Activated CD4-positive, alpha-beta T cell treated with anti-CD3 and anti-CD28 coated beads for 4 hours (primary cell): ENCODE measurements around the gene TAS2R16.

Experiments
- DNase-seq, 2 donors: peaks; one replicate each; pipeline ENCODE4 v3.0.0-alpha.2; 2020

TAS2R16 gene

GRCh38 chr7:122995600-122995999, at the start of gene TAS2R16:
Gene TAS2R16 (minus strand): TSS chr7:122995700. CDS start chr7:122995634, 66 bp downstream.
- no peak for DNase-seq

GRCh38 chr7:123043642-123044041, 48.1 kb upstream of the TAS2R16 start:
- no peak for DNase-seq

GRCh38 chr7:123041101-123041500, 45.6 kb upstream of the TAS2R16 start:
- no peak for DNase-seq

- no peak for DNase-seq
Measured at GRCh38 chr7:123039269-123039668, 43.8 kb upstream of the TAS2R16 start.

- DNase-seq: no peak
Measured at GRCh38 chr7:123034106-123034505, 38.6 kb upstream of the TAS2R16 start.

GRCh38 chr7:123030631-123031030, 35.1 kb upstream of the TAS2R16 start:
- DNase-seq: no peak

GRCh38 chr7:123028339-123028738, 32.8 kb upstream of the TAS2R16 start:
- DNase-seq: no peak

- DNase-seq: no peak
Measured at GRCh38 chr7:123026251-123026650, 30.8 kb upstream of the TAS2R16 start.

GRCh38 chr7:123024989-123025758, 29.7 kb upstream of the TAS2R16 start:
- no peak for DNase-seq

GRCh38 chr7:123023126-123023525, 27.6 kb upstream of the TAS2R16 start:
- DNase-seq: no peak

GRCh38 chr7:123022576-123022975, 27.1 kb upstream of the TAS2R16 start:
- DNase-seq: no peak

- no peak for DNase-seq
Measured at GRCh38 chr7:123012435-123012834, 16.9 kb upstream of the TAS2R16 start.

- DNase-seq: no peak
Measured at GRCh38 chr7:123011766-123012369, 16.4 kb upstream of the TAS2R16 start.

- no peak for DNase-seq
Measured at GRCh38 chr7:123004931-123005330, 9.4 kb upstream of the TAS2R16 start.

- DNase-seq: no peak
Measured at GRCh38 chr7:123003539-123004126, 8.1 kb upstream of the TAS2R16 start.

GRCh38 chr7:122989577-122989976, 5.9 kb downstream of the TAS2R16 start:
- no peak for DNase-seq

GRCh38 chr7:122989041-122989440, 6.5 kb downstream of the TAS2R16 start:
- no peak for DNase-seq

- DNase-seq: no peak
Measured at GRCh38 chr7:122988333-122988732, 7.2 kb downstream of the TAS2R16 start.

GRCh38 chr7:122987463-122987862, 8.0 kb downstream of the TAS2R16 start:
- no peak for DNase-seq

GRCh38 chr7:122984021-122984420, 11.5 kb downstream of the TAS2R16 start:
- no peak for DNase-seq

GRCh38 chr7:122983261-122983660, 12.2 kb downstream of the TAS2R16 start:
- DNase-seq: no peak

- no peak for DNase-seq
Measured at GRCh38 chr7:122975341-122975740, 20.2 kb downstream of the TAS2R16 start.

- DNase-seq: no peak
Measured at GRCh38 chr7:122974229-122974628, 21.3 kb downstream of the TAS2R16 start.

GRCh38 chr7:122972056-122972455, 23.4 kb downstream of the TAS2R16 start:
- DNase-seq: no peak
